ENCODE measurements around the gene LSAMP.

DNA sequence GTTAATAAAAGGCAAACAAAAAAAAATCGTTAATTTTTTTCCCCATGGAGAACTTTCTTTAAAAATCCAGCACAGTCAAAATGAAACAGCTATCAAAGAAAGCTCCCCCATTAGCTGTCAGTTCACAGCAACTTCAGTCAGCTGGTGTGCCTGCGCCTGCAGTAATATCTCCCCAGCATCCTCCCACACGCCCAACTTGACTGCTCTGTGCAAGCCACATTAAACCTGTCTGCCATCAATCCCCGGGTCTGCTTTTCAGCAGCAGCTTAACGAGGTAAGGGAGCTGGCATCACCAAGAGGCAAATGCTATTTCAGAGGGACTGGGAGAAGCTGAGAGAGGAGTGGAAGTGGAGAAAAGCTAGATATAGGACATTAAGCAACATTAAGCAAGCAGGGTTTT, 484.5 kb downstream of the LSAMP start:
- TF ChIP-seq, protein P1, sequence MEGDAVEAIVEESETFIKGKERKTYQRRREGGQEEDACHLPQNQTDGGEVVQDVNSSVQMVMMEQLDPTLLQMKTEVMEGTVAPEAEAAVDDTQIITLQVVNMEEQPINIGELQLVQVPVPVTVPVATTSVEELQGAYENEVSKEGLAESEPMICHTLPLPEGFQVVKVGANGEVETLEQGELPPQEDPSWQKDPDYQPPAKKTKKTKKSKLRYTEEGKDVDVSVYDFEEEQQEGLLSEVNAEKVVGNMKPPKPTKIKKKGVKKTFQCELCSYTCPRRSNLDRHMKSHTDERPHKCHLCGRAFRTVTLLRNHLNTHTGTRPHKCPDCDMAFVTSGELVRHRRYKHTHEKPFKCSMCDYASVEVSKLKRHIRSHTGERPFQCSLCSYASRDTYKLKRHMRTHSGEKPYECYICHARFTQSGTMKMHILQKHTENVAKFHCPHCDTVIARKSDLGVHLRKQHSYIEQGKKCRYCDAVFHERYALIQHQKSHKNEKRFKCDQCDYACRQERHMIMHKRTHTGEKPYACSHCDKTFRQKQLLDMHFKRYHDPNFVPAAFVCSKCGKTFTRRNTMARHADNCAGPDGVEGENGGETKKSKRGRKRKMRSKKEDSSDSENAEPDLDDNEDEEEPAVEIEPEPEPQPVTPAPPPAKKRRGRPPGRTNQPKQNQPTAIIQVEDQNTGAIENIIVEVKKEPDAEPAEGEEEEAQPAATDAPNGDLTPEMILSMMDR (IDR thresholded peaks at IDR 0.05; ENCODE audit: borderline replicate concordance, extremely low read depth, low read length, poor library complexity, severe bottlenecking), result no peak
- TF ChIP-seq EZH2 (IDR thresholded peaks at IDR 0.05; ENCODE audit: borderline replicate concordance, low read depth, low read length, severe bottlenecking), result no peak

Measured in DND-41 (cell line).